Stimulated activated CD4-positive, alpha-beta T cell treated with anti-CD3 and anti-CD28 coated beads, Interleukin-12 subunit alpha, Interleukin-12 subunit beta, amount 100 ng/mL, for 4 hours (primary cell): Measurements from ENCODE around the gene EHD3.
"Not testable (repeated sequence)": the region's sequence is repeated elsewhere in the genome, so short reads cannot be mapped to it uniquely, and the experiment has no call there.

Source experiments
- DNase-seq: peaks from one replicate; pipeline ENCODE4 v3.0.0-alpha.2; 2020

Gene EHD3

GRCh38 chr2:31256611-31257382 lies 22.8 kb downstream of the EHD3 start:
- DNase-seq, result no peak

- DNase-seq, result no peak
These were observed 24.4 kb downstream of the EHD3 start for GRCh38 chr2:31258351-31258750.

- DNase-seq, result no peak
These were observed 25.1 kb downstream of the EHD3 start for GRCh38 chr2:31259075-31259474.

GRCh38 chr2:31260870-31261269 lies 26.9 kb downstream of the EHD3 start:
- DNase-seq, result no peak

GRCh38 chr2:31263636-31264190 lies 29.8 kb downstream of the EHD3 start:
- DNase-seq, result no peak

- no peak for DNase-seq
These were observed 31.3 kb downstream of the EHD3 start for GRCh38 chr2:31265234-31265633.

- DNase-seq, result no peak
These were observed 32.9 kb downstream of the EHD3 start for GRCh38 chr2:31266804-31267203.

- no peak for DNase-seq
These were observed 33.6 kb downstream of the EHD3 start for GRCh38 chr2:31267437-31268120.

GRCh38 chr2:31268344-31268743 lies 34.4 kb downstream of the EHD3 start:
- no peak for DNase-seq

GRCh38 chr2:31269087-31269486 lies 35.1 kb downstream of the EHD3 start:
- no peak for DNase-seq

- no peak for DNase-seq
These were observed 36.2 kb downstream of the EHD3 start for GRCh38 chr2:31270131-31270530.

GRCh38 chr2:31270822-31271231 lies 36.9 kb downstream of the EHD3 start:
- no peak for DNase-seq

- DNase-seq, result no peak
These were observed 37.9 kb downstream of the EHD3 start for GRCh38 chr2:31271851-31272267.

- no peak for DNase-seq
These were observed 40.6 kb downstream of the EHD3 start for GRCh38 chr2:31274401-31275075.

- no peak for DNase-seq
These were observed 42.0 kb downstream of the EHD3 start for GRCh38 chr2:31275976-31276375.

- no peak for DNase-seq
These were observed 43.7 kb downstream of the EHD3 start for GRCh38 chr2:31277621-31278020.

GRCh38 chr2:31282634-31283033 lies 48.7 kb downstream of the EHD3 start:
- no peak for DNase-seq

- DNase-seq, result not testable (repeated sequence)
These were observed 49.4 kb downstream of the EHD3 start for GRCh38 chr2:31283193-31283919.

GRCh38 chr2:31284107-31284506 lies 50.2 kb downstream of the EHD3 start:
- no peak for DNase-seq

GRCh38 chr2:31286230-31286629 lies 52.3 kb downstream of the EHD3 start:
- no peak for DNase-seq

GRCh38 chr2:31286961-31287550 lies 53.1 kb downstream of the EHD3 start:
- DNase-seq, result no peak

- DNase-seq, result no peak
These were observed 53.7 kb downstream of the EHD3 start for GRCh38 chr2:31287654-31288053.

- no peak for DNase-seq
These were observed 60.2 kb downstream of the EHD3 start for GRCh38 chr2:31294196-31294595.
